ENCODE results near the gene MAP4K4. TPM values are rescaled to one million over a fixed set of nuclear protein-coding genes. Genes with fewer than 3 reads are reported as not detected.

Gene MAP4K4
- total RNA-seq, 1 donor from 2014 or later, result 91.9 TPM

GRCh38 chr2:101818531-101819451 is 121.3 kb downstream of the MAP4K4 start:
- H3K9me3 Mint-ChIP-seq, result no peaks in the 10 kb centered on the region
- no peaks in the 10 kb centered on the region for H3K27me3 Mint-ChIP-seq (ENCODE audit: insufficient read depth, low read depth)
- Histone ChIP-seq H4K20me1 (ENCODE audit: low read depth) (peaks cover 75% of the 10 kb centered on the region), H3K27ac (peak overlapping the region; percentile 79), H3K4me2 (peak overlapping the region; percentile 66), H3K27me3 (no peaks in the 10 kb centered on the region), H3K9ac (no peak overlapping the region), H3F3A (ENCODE audit: low read depth) (peaks cover 16% of the 10 kb centered on the region), H3K36me3 (no peaks in the 10 kb centered on the region), H3K4me1 (peaks cover 50% of the 10 kb centered on the region), H3K79me2 (ENCODE audit: low read depth) (peaks cover 98% of the 10 kb centered on the region), H2AFZ (replicated peaks) (no peak overlapping the region), H3K4me3 (peak overlapping the region; percentile 29), H3K9me3 (ENCODE audit: low read depth) (no peaks in the 10 kb centered on the region)
- peak; percentile 77 for DNase-seq (ENCODE audit: low spot score)
- no peak overlapping the region for H3K4me3 Mint-ChIP-seq
- no peak for TF ChIP-seq EZH2 (IDR thresholded peaks at IDR 0.05)
- no peak for TF ChIP-seq EZH2phosphoT487 (IDR thresholded peaks at IDR 0.05)
- TF ChIP-seq CTCF (IDR thresholded peaks at IDR 0.05), result no peak
- peak overlapping the region; percentile 48 for H3K27ac Mint-ChIP-seq
- peaks cover 42% of the 10 kb centered on the region for H3K4me1 Mint-ChIP-seq
- peaks cover 2% of the 10 kb centered on the region for H3K36me3 Mint-ChIP-seq

- H3K27me3 ChIP-seq, result no peaks in the 10 kb centered on the region
- no peak overlapping the region for H3K9ac ChIP-seq
- H3K36me3 Mint-ChIP-seq, result no peaks in the 10 kb centered on the region
- H2AFZ ChIP-seq (replicated peaks), result no peak overlapping the region
- no peak for DNase-seq (ENCODE audit: low spot score)
- H4K20me1 ChIP-seq (ENCODE audit: low read depth), result peaks cover 60% of the 10 kb centered on the region
- no peak overlapping the region for H3K4me3 ChIP-seq
- H3K9me3 ChIP-seq (ENCODE audit: low read depth), result no peaks in the 10 kb centered on the region
- H3K27ac ChIP-seq, result no peak overlapping the region
- no peak overlapping the region for H3K27ac Mint-ChIP-seq
- TF ChIP-seq EZH2phosphoT487 (IDR thresholded peaks at IDR 0.05), result no peak
- no peak for TF ChIP-seq EZH2 (IDR thresholded peaks at IDR 0.05)
- no peak for TF ChIP-seq CTCF (IDR thresholded peaks at IDR 0.05)
- H3F3A ChIP-seq (ENCODE audit: low read depth), result peaks cover 16% of the 10 kb centered on the region
- H3K4me2 ChIP-seq, result peak overlapping the region; percentile 18
- H3K36me3 ChIP-seq, result peaks cover 2% of the 10 kb centered on the region
- peaks cover 93% of the 10 kb centered on the region for H3K79me2 ChIP-seq (ENCODE audit: low read depth)
- no peaks in the 10 kb centered on the region for H3K9me3 Mint-ChIP-seq
- H3K4me1 Mint-ChIP-seq, result peaks cover 40% of the 10 kb centered on the region
- no peak overlapping the region for H3K4me3 Mint-ChIP-seq
- H3K27me3 Mint-ChIP-seq (ENCODE audit: insufficient read depth, low read depth), result no peaks in the 10 kb centered on the region
- H3K4me1 ChIP-seq, result peaks cover 46% of the 10 kb centered on the region
Observed at GRCh38 chr2:101820519-101820918, 123.0 kb downstream of the MAP4K4 start.

GRCh38 chr2:101821059-101821805 is 123.7 kb downstream of the MAP4K4 start:
- H3K27me3 ChIP-seq, result no peaks in the 10 kb centered on the region
- H3K4me2 ChIP-seq, result no peak overlapping the region
- no peaks in the 10 kb centered on the region for H3K9me3 ChIP-seq (ENCODE audit: low read depth)
- no peaks in the 10 kb centered on the region for H3K27me3 Mint-ChIP-seq (ENCODE audit: insufficient read depth, low read depth)
- peaks cover 36% of the 10 kb centered on the region for H3K4me1 Mint-ChIP-seq
- no peak overlapping the region for H2AFZ ChIP-seq (replicated peaks)
- peaks cover 86% of the 10 kb centered on the region for H3K79me2 ChIP-seq (ENCODE audit: low read depth)
- peaks cover 41% of the 10 kb centered on the region for H3K4me1 ChIP-seq
- H3K36me3 Mint-ChIP-seq, result peaks cover 3% of the 10 kb centered on the region
- no peak overlapping the region for H3K4me3 Mint-ChIP-seq
- no peak overlapping the region for H3K27ac ChIP-seq
- H3K36me3 ChIP-seq, result peaks cover 4% of the 10 kb centered on the region
- peaks cover 53% of the 10 kb centered on the region for H4K20me1 ChIP-seq (ENCODE audit: low read depth)
- no peak overlapping the region for H3K27ac Mint-ChIP-seq
- H3F3A ChIP-seq (ENCODE audit: low read depth), result peaks cover 16% of the 10 kb centered on the region
- TF ChIP-seq EZH2 (IDR thresholded peaks at IDR 0.05) (no peak), EZH2phosphoT487 (IDR thresholded peaks at IDR 0.05) (no peak)
- DNase-seq (ENCODE audit: low spot score), result no peak
- no peak overlapping the region for H3K4me3 ChIP-seq
- H3K9me3 Mint-ChIP-seq, result no peaks in the 10 kb centered on the region
- H3K9ac ChIP-seq, result no peak overlapping the region

Measured in neural progenitor cell (in vitro differentiated cells).